NCI-H2081 treated with DMSO at 0.1 percent for 48 hours (cell line): ENCODE results near the gene HRH4.
A peak's percentile ranks its signal among the peaks of the same experiment; 100 is the strongest.

ENCODE experiments used
- DNase-seq: peaks from one replicate; lab custom pipeline; 2025; lab: John Stamatoyannopoulos, UW

The HRH4 gene

GRCh38 chr18:24460388-24460787 lies at the start of gene HRH4:
Gene HRH4 (plus strand): TSS chr18:24460637. CDS start chr18:24460729, 92 bp downstream.
- DNase-seq = no peak

- DNase-seq = no peak
Observed at GRCh38 chr18:24413148-24413547, 47.3 kb upstream of the HRH4 start.

- DNase-seq = no peak
Observed at GRCh38 chr18:24414349-24415003, 46.0 kb upstream of the HRH4 start.

GRCh38 chr18:24417480-24417879 lies 43.0 kb upstream of the HRH4 start:
- no peak for DNase-seq

GRCh38 chr18:24420551-24420950 lies 39.9 kb upstream of the HRH4 start:
- DNase-seq = no peak

GRCh38 chr18:24421831-24422230 lies 38.6 kb upstream of the HRH4 start:
- DNase-seq = no peak

- no peak for DNase-seq
Observed at GRCh38 chr18:24426073-24426397, 34.4 kb upstream of the HRH4 start.

- peak; percentile 25 for DNase-seq
Observed at GRCh38 chr18:24426398-24427294, 33.8 kb upstream of the HRH4 start, which contains the start of gene IMPACT. Gene IMPACT (plus strand): TSS chr18:24426670. CDS start chr18:24426757, 87 bp downstream.

GRCh38 chr18:24427484-24427883 lies 33.0 kb upstream of the HRH4 start:
- no peak for DNase-seq

- no peak for DNase-seq
Observed at GRCh38 chr18:24428709-24429108, 31.7 kb upstream of the HRH4 start.

- DNase-seq = no peak
Observed at GRCh38 chr18:24429188-24429587, 31.2 kb upstream of the HRH4 start.

- DNase-seq = no peak
Observed at GRCh38 chr18:24432618-24433017, 27.8 kb upstream of the HRH4 start.

- DNase-seq = no peak
Observed at GRCh38 chr18:24436939-24437338, 23.5 kb upstream of the HRH4 start.

GRCh38 chr18:24443870-24444269 lies 16.6 kb upstream of the HRH4 start:
- no peak for DNase-seq

GRCh38 chr18:24446453-24446852 lies 14.0 kb upstream of the HRH4 start:
- no peak for DNase-seq

GRCh38 chr18:24446953-24447538 lies 13.4 kb upstream of the HRH4 start:
- no peak for DNase-seq

- no peak for DNase-seq
Observed at GRCh38 chr18:24447961-24448360, 12.5 kb upstream of the HRH4 start.

GRCh38 chr18:24456549-24456948 lies 3.9 kb upstream of the HRH4 start:
- DNase-seq = no peak

- DNase-seq = no peak
Observed at GRCh38 chr18:24459772-24460171, 665 bp upstream of the HRH4 start.

- DNase-seq = no peak
Observed at GRCh38 chr18:24461996-24462395, 1.6 kb downstream of the HRH4 start.

GRCh38 chr18:24462838-24463775 lies 2.7 kb downstream of the HRH4 start:
- no peak for DNase-seq

- no peak for DNase-seq
Observed at GRCh38 chr18:24465486-24465885, 5.0 kb downstream of the HRH4 start.
